Smooth muscle cell (in vitro differentiated cells): Measurements from ENCODE around the gene SMPDL3B. TPM values are rescaled to one million over a fixed set of nuclear protein-coding genes. Genes with fewer than 3 reads are reported as not detected.

ENCODE experiments used
- DNase-seq: peaks from one replicate; lab custom pipeline; 2025; ENCODE audit not compliant: unreplicated experiment; lab: John Stamatoyannopoulos, UW
- H2AFZ ChIP-seq: fragments of 200-600 bp; sonication (generic); 2 replicates; pipeline ENCODE4 v1.6.0; 2016; ENCODE audit warnings: antibody characterized with exemption, low read depth, mild to moderate bottlenecking
- H3F3A ChIP-seq: fragments of 200-600 bp; sonication (generic); 2 replicates; pipeline ENCODE4 v1.6.0; 2017; ENCODE audit warnings: antibody characterized with exemption, low read depth
- H3K27ac ChIP-seq: fragments of 200-600 bp; sonication (generic); 2 replicates; pipeline ENCODE4 v1.5.1; 2016; ENCODE audit warnings: low read depth, mild to moderate bottlenecking
- H3K27me3 ChIP-seq: fragments of 200-600 bp; sonication (generic); 2 replicates; pipeline ENCODE4 v1.6.1; 2016; ENCODE audit warnings: low read depth, mild to moderate bottlenecking
- H3K36me3 ChIP-seq: fragments of 200-600 bp; sonication (generic); 2 replicates; pipeline ENCODE4 v1.5.1; 2016; ENCODE audit warnings: low read depth
- H3K4me1 ChIP-seq: fragments of 200-600 bp; sonication (generic); 2 replicates; pipeline ENCODE4 v1.5.1; 2016; ENCODE audit warnings: low read depth
- H3K4me2 ChIP-seq: fragments of 200-600 bp; sonication (generic); 2 replicates; pipeline ENCODE4 v1.6.0; 2016; ENCODE audit warnings: mild to moderate bottlenecking
- H3K4me3 ChIP-seq: fragments of 200-600 bp; sonication (generic); 2 replicates; pipeline ENCODE4 v1.5.1; 2016; ENCODE audit warnings: mild to moderate bottlenecking
- H3K79me2 ChIP-seq: fragments of 200-600 bp; sonication (generic); 2 replicates; pipeline ENCODE4 v1.6.0; 2016; ENCODE audit warnings: low read depth, mild to moderate bottlenecking
- H3K9ac ChIP-seq: fragments of 200-600 bp; sonication (generic); 2 replicates; pipeline ENCODE4 v1.6.0; 2016; ENCODE audit warnings: low read depth
- H3K9me3 ChIP-seq: fragments of 200-600 bp; sonication (generic); replicated peaks from 2 replicates; pipeline ENCODE4 v1.5.1; 2016; ENCODE audit warnings: low read depth
- H4K20me1 ChIP-seq: fragments of 200-600 bp; sonication (generic); 2 replicates; pipeline ENCODE4 v1.6.0; 2016; ENCODE audit warnings: low read depth
- WGBS: methylation state at CpG from one replicate; pipeline ENCODE4 v1.1.7; 2016; ENCODE audit warnings: low lambda C conversion rate; 5-methylcytosine and 5-hydroxymethylcytosine counted together
- polyA plus RNA-seq: library from polyadenylated mRNA; unstranded; fragments of >200 nt; fragmentation: Nextera tagmentation; extraction: Ambion mirVana; gene quantifications from 2 replicates; pipeline ENCODE4 v1.2.1, GENCODE V29; 2016
- total RNA-seq: library from RNA; depleted of rRNA; stranded (reverse); fragments of >200 nt; gene quantifications from 2 replicates; pipeline ENCODE4 v1.2.3, GENCODE V29; 2014
- TF ChIP-seq, protein P1 (sequence below): fragments of 200-600 bp; sonication (generic); IDR thresholded peaks from 2 replicates; pipeline ENCODE4 v1.5.1; 2017; ENCODE audit warnings: borderline replicate concordance, mild to moderate bottlenecking, antibody characterized with exemption; ENCODE audit not compliant: insufficient read depth, poor library complexity, severe bottlenecking

SMPDL3B gene
- total and polyA plus RNA-seq, 2 experiments from 2014 or later: 0.41 TPM; not detected in 1

DNA sequence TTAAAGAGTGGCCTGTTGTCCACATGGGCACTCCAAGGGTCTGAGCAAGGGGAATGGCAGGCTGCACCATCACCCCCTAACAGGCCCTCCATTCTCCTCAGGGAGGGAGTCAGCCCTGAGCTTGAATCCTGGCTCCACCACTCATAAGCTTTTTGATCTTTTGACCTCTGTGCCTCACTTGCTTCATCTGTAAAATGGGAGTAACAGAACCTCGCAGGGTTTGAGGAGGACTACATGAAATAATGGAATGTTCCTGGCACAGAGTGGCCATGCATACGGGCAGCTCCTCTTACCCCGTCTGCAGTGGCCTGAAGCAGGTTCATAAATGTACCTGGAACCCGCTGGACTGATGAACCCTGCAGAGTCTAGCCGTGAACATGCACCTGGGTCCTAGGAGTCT is 22.9 kb downstream of the SMPDL3B start:
- Histone ChIP-seq H3K9ac (no peak overlapping the region), H3F3A (peaks cover 6% of the 10 kb centered on the region), H3K4me1 (peaks cover 3% of the 10 kb centered on the region), H3K36me3 (no peaks in the 10 kb centered on the region), H3K79me2 (no peaks in the 10 kb centered on the region), H4K20me1 (no peaks in the 10 kb centered on the region), H3K4me2 (no peak overlapping the region), H2AFZ (no peak overlapping the region), H3K27me3 (no peaks in the 10 kb centered on the region), H3K27ac (no peak overlapping the region), H3K4me3 (no peak overlapping the region), H3K9me3 (no peaks in the 10 kb centered on the region)
- 91% methylated on average over 5 of the region's 5 CpGs for WGBS
- no peak for DNase-seq
- TF ChIP-seq, protein P1, sequence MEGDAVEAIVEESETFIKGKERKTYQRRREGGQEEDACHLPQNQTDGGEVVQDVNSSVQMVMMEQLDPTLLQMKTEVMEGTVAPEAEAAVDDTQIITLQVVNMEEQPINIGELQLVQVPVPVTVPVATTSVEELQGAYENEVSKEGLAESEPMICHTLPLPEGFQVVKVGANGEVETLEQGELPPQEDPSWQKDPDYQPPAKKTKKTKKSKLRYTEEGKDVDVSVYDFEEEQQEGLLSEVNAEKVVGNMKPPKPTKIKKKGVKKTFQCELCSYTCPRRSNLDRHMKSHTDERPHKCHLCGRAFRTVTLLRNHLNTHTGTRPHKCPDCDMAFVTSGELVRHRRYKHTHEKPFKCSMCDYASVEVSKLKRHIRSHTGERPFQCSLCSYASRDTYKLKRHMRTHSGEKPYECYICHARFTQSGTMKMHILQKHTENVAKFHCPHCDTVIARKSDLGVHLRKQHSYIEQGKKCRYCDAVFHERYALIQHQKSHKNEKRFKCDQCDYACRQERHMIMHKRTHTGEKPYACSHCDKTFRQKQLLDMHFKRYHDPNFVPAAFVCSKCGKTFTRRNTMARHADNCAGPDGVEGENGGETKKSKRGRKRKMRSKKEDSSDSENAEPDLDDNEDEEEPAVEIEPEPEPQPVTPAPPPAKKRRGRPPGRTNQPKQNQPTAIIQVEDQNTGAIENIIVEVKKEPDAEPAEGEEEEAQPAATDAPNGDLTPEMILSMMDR: no peak

DNA sequence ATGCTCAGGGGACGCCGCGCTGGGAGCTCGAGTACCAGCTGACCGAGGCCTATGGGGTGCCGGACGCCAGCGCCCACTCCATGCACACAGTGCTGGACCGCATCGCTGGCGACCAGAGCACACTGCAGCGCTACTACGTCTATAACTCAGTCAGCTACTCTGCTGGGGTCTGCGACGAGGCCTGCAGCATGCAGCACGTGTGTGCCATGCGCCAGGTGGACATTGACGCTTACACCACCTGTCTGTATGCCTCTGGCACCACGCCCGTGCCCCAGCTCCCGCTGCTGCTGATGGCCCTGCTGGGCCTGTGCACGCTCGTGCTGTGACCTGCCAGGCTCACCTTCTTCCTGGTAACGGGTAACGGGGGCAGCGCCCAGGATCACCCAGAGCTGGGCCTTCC is 23.7 kb downstream of the SMPDL3B start:
- Histone ChIP-seq H3K36me3 (no peaks in the 10 kb centered on the region), H3K27ac (no peak overlapping the region), H4K20me1 (no peaks in the 10 kb centered on the region), H2AFZ (no peak overlapping the region), H3K27me3 (no peaks in the 10 kb centered on the region), H3K79me2 (no peaks in the 10 kb centered on the region), H3K4me2 (no peak overlapping the region), H3F3A (peaks cover 6% of the 10 kb centered on the region), H3K4me3 (no peak overlapping the region), H3K4me1 (peaks cover 3% of the 10 kb centered on the region), H3K9ac (no peak overlapping the region), H3K9me3 (no peaks in the 10 kb centered on the region)
- no peak for DNase-seq
- 98% methylated on average over 26 of the region's 26 CpGs for WGBS
- TF ChIP-seq, protein P1: no peak

DNA sequence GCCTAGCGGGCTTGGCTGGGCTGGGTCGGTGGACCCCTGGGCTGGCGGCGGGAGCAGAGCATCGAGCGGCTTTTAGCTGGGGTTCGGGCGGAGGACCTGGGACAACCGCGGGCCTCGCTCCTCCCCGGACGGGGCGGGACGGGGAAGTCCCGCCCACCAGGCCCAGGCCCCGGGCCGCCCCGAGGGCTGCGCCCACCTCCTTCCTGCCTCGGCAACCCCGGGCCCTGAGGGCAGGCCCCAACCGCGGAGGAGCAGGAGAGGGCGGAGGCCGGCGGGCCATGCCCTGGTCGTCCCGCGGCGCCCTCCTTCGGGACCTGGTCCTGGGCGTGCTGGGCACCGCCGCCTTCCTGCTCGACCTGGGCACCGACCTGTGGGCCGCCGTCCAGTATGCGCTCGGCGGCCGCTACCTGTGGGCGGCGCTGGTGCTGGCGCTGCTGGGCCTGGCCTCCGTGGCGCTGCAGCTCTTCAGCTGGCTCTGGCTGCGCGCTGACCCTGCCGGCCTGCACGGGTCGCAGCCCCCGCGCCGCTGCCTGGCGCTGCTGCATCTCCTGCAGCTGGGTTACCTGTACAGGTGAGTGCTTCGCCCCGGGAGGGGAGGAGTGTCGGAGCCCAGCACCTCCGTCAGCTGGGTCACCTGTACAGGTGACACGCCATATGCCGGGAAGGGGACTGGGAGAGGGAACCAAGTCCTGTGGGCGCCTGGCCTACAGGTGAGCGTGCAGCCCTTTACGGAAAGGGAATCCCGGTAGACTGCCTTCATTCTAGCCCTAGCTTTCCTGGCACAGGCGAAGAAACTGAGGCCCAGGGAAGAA is 25.2 kb downstream of the SMPDL3B start, which contains the start of gene XKR8:
Gene XKR8 (plus strand): TSS at position 182 of the 812 bp plus-strand sequence. CDS start 97 bp downstream, at position 279.
- Histone ChIP-seq H3K27me3 (no peaks in the 10 kb centered on the region), H3K4me2 (peak within 1 kb of the TSS; percentile 95), H3K27ac (peak within 1 kb of the TSS; percentile 48), H3K9me3 (no peaks in the 10 kb centered on the region), H3K79me2 (no peaks in the 10 kb centered on the region), H3K4me1 (peaks cover 3% of the 10 kb centered on the region), H2AFZ (peak within 1 kb of the TSS; percentile 94), H3K4me3 (peak within 1 kb of the TSS; percentile 68), H4K20me1 (no peaks in the 10 kb centered on the region), H3K9ac (peak within 1 kb of the TSS; percentile 63), H3F3A (peaks cover 6% of the 10 kb centered on the region), H3K36me3 (no peaks in the 10 kb centered on the region)
- WGBS: 3% methylated on average over 56 of the region's 68 CpGs
- peak; percentile 59 for DNase-seq
- TF ChIP-seq, protein P1: peak; percentile 18
